ENCODE measurements around the gene SDCCAG8.
A peak's percentile ranks its signal among the peaks of the same experiment; 100 is the strongest.
"Not testable (repeated sequence)": the region's sequence is repeated elsewhere in the genome, so short reads cannot be mapped to it uniquely, and the experiment has no call there.

SDCCAG8 gene

GRCh38 chr1:243287652-243288051, 31.8 kb downstream of the SDCCAG8 start:
- no peak for DNase-seq

GRCh38 chr1:243288062-243288461, 32.2 kb downstream of the SDCCAG8 start:
- no peak for DNase-seq

DNA sequence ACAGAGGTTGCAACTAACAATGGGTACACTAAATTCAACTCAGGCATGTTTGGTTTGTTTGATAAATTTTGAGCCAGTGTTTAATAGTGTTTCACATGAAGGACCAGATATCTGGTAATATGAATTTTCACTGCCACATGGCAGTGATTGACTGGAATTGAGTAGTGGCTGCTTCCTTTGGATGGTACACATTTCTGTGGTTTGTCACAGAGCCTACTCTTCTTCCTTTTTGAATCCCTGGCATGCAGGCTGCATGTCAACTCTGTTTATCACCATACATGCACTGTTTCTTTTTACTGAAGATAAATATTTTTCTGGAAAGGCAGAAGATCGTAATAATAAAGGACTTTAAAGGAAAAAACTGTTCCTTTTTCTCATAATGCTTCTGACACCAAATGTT, 35.5 kb downstream of the SDCCAG8 start:
- DNase-seq = no peak

DNA sequence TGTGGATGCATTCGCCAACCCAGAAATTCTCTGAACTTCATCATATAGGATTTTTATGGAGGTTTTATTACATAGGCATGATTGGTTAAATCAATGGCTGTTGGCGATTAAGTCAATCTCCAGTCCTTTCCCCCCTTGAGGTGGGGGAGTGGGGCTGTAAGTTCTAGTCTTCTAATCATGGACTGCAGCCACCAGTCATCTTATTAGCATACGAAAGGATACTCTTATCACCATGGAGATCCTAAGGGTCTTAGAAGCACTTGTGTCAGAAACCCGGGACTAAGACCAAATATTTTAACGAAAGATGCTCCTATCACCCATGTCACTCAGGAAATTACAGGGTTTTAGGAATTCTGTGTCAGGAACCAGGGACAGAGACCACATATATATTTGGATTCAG, 36.3 kb downstream of the SDCCAG8 start:
- DNase-seq = no peak

- DNase-seq = no peak
Measured at GRCh38 chr1:243293941-243294722, 38.3 kb downstream of the SDCCAG8 start.

GRCh38 chr1:243294723-243295121, 38.9 kb downstream of the SDCCAG8 start:
- DNase-seq = no peak

DNA sequence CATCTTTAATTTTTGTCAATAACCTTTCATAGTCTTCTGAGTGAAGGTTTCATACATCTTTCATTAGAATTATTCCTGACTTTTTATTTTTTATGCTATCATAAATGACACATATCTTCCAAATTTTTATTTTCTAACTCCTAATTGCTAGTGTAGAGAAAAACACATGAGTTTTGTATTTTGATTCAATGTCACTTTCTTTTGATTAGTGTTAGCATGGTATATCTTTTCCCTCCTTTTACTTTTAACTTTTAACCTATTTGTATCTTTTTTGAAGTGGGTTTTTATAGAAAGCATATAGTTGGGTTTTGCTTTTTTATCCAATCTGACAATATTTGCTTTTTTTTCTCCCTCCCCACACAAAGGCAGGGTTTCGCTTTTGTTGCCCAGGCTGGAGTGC, 43.2 kb downstream of the SDCCAG8 start:
- no peak for DNase-seq

DNA sequence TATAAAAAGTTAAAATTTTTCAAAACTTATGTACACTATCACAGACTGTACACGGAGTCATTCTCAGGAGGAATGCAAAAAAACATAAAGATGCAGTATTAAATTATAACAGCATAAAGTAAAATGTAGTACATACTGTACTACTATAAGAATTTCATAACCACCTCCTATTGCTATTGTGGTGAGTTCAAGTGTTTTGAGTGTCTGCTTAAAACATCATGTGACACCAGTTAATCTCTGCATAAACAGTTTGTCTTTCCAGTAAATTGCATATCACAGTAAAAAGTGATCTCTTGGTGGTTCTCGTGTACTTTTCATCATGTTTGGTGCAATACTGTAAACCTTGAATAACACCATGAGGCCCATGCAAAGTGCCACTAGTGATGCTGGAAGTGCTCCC, 45.2 kb downstream of the SDCCAG8 start:
- DNase-seq = no peak

DNA sequence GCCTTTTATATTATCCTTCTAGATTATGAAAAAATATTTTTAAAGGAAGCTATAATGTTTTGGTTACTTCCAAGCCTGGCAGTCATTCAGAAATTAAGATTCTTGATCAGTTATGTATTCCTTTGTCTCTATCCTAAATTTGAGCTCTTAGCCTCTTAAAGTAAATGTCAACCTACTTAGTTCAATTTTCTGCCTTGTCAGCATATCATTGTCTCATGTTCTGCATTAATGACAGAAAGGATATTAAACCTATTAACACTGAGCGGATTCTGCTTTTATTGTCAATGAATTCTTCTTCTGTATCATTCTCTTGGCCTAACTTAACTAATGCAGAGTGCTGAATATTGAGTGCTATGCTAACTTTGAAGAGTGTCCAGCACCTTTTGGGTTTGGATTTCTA, 56.0 kb downstream of the SDCCAG8 start:
- no peak for DNase-seq

DNA sequence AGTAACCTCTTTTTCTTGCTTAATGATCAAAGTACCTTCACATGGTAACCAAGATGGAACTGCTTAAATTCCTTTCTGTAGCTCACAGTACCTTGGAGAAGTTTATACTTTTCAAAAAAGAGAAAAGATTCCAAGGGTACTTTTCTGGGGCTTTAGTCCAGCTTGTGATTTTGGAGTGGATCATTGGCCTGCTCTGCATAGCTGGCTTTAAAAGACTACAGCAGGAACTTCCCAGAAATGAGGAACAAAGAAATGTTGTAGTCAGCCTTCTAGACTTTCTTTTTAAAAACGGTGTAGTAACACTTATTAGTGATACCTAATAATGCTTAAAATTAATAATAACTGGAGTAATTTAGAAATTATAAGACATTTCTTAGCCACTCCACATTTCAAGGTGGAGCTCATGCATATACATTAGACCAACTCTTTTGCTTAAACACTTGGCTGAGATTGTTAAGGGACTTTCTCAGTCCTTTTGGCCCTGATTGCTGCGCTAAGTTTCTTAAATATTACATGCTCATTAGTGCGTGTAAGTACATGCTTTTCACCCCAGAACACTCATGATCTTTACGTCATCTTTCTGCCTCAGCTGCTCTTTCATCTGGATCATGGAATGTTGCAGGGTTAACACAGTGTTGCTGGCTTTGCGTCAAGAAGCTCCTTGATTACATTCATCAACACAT, 57.3 kb downstream of the SDCCAG8 start:
- no peak for DNase-seq

- no peak for DNase-seq
Measured at GRCh38 chr1:243313635-243314536, 58.0 kb downstream of the SDCCAG8 start.

DNA sequence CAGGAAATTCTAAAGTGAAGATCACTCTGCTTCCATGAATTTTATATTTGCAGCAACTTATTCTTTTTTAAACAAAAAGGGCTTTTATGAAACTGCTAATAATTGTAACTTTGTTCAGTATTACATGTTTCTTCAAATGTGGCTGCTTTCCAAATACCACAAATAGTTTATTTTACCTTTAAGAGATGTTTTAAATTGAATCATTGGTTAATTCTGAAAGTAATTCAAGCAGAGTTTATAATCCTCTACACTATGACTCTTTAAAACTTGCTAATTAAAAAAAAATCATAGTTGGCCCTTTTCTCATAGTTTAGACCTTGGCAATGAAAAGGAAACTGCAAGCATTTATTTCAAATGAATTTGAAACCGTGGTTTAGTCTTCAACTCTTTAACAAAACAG, 59.6 kb downstream of the SDCCAG8 start:
- DNase-seq = no peak

DNA sequence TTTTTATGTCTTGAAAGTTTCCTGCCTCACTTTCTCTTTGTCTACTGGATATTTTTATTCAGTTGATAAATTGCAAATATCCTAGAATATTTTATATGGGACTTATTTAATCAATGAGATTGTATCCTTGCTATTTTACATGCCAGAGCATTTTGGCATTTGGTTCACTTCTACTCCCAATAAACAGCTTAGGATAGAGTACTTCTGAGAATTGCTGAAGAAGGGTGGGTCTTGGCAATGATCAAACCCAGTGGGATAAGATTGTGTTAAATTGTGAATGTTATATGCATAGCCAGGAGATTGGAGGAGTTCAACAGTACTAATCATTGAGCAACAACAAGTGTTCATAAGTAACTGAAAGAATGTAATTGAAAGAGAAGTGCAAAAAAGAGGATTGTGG, 60.1 kb downstream of the SDCCAG8 start:
- DNase-seq = no peak

DNA sequence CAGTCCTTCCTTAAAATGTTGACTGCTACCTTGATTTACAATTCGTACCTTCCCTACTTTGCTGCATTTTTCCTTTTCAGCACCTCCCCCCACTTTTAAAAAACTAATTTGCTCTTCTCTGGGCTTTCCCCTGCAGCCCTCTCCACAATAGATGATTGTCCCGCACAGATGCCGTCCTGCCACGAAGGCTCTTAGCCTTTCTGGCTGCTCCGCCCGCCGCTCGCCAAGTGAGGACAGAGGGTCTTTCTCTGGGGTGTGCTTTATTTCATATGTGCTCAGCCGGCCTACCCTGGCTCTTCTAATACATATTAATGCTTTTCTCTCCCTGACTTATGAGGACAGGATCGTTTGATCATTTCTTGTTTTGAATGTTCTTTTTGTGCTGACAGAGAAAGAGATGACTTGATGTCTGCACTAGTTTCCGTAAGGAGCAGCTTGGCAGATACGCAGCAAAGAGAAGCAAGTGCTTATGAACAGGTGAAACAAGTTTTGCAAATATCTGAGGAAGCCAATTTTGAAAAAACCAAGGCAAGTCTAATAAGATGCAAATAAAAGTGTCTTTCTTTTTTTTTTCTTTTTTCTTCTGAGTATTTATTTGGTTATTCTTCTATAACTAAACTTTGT, 60.6 kb downstream of the SDCCAG8 start:
- no peak for DNase-seq

- DNase-seq = no peak
Measured at GRCh38 chr1:243320224-243320623, 64.4 kb downstream of the SDCCAG8 start.

DNA sequence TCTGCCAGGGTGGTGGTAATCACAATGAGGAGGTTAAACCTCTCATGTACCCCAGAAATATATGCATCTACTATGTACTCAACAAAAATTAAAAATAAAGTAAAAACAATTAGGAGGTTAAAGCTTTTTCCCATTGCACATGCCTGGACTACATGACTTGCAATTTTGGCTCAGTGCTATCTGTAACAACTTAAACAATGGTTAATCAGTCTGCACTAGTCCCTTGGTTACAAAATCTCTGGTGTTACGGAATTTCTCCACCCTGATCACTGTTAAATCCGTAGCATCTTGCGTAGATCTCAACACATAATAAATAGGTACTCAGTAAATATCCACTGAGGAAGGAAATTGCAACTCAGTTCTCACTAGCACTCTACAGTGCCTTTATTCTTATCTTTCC, 66.5 kb downstream of the SDCCAG8 start:
- no peak for DNase-seq

GRCh38 chr1:243323491-243323890, 67.7 kb downstream of the SDCCAG8 start:
- DNase-seq = no peak

DNA sequence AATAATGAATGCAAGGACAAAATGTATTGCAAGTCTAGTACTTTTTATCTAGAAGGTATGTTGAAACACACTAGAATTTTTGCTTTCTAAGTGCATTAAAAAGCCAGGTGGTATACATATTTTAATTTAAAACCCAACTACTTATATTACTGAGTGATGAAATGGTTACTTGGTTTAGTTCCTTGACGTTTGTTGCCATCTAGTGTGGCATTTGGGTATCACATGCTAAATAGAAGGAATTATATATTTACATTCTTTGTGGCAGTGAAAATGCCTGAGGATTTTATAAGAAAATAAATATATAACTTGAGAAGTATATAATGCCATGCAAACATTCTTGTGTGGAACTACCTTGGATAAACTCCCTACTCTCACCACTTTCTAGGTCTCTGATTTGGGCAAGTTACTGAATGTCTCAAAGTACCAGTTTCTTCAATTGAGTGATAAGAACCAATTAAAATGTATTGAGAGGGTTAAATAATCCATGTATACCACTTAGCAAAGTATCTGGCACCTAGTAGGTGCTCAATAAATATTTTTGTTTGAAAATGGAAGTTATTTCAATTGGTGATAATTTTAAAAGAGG, 69.6 kb downstream of the SDCCAG8 start:
- DNase-seq = no peak

- DNase-seq = no peak
Measured at GRCh38 chr1:243332440-243332839, 76.6 kb downstream of the SDCCAG8 start.

DNA sequence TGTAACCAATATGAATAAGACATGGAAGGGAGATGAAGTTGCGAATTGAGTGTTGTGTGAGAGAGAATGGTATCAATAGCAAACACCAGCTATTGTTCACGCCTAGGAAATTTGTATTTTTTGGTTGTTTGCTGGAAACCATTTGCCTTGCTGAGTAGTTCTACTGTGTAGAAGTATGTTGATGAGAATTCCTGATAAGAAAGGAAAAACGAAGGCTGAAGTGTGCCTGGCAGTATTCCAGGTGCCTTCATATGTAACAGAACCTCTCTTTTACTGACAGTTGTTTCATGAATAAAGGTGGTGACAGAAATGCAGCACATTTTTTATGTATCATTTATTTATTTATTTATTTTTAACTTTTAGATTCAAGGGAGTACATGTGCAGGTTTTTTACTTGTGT, 79.5 kb downstream of the SDCCAG8 start:
- DNase-seq = no peak

DNA sequence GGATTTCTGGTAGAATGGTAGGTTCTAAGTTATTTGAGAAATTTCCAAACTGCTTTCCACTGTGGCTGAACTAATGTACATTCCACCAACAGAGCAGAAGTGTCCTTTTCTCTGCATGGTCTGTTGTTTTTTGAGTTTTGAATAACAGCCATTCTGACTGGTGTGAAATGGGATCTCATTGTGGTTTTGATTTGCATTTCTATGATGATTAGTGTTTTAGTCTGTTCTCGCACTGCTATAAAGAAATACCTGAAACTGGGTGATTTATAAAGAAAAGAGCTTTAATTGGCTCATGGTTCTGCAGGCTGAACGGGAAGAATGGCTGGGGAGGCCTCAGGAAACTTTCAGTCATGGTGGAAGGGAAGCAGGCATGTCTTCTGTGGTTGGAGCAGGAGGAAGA, 80.3 kb downstream of the SDCCAG8 start:
- peak; percentile 14 for DNase-seq

- DNase-seq = not testable (repeated sequence)
Measured at GRCh38 chr1:243338848-243339247, 83.0 kb downstream of the SDCCAG8 start.

GRCh38 chr1:243341074-243341473, 85.2 kb downstream of the SDCCAG8 start:
- DNase-seq = no peak
